CMK (cell line): ENCODE data around the gene ANKRD33.

Experiments
- DNase-seq: peaks from one replicate; pipeline ENCODE4 v3.0.0-alpha.2; 2010; ENCODE audit warnings: low read depth

ANKRD33 gene

GRCh38 chr12:51860986-51861385 lies 26.9 kb upstream of the ANKRD33 start:
- DNase-seq: no peak

- no peak for DNase-seq
Observed at GRCh38 chr12:51862947-51863346, 25.0 kb upstream of the ANKRD33 start.

- no peak for DNase-seq
Observed at GRCh38 chr12:51863363-51863932, 24.5 kb upstream of the ANKRD33 start.

- no peak for DNase-seq
Observed at GRCh38 chr12:51863933-51864832, 23.7 kb upstream of the ANKRD33 start.

- no peak for DNase-seq
Observed at GRCh38 chr12:51864833-51865670, 22.9 kb upstream of the ANKRD33 start.

GRCh38 chr12:51865757-51866270 lies 22.1 kb upstream of the ANKRD33 start:
- no peak for DNase-seq

GRCh38 chr12:51866324-51866723 lies 21.6 kb upstream of the ANKRD33 start:
- DNase-seq: no peak

- DNase-seq: no peak
Observed at GRCh38 chr12:51866762-51867161, 21.1 kb upstream of the ANKRD33 start.

- DNase-seq: no peak
Observed at GRCh38 chr12:51867371-51867770, 20.5 kb upstream of the ANKRD33 start.

- DNase-seq: no peak
Observed at GRCh38 chr12:51867796-51868428, 20.0 kb upstream of the ANKRD33 start.

GRCh38 chr12:51868821-51869495 lies 18.9 kb upstream of the ANKRD33 start:
- DNase-seq: no peak

- DNase-seq: no peak
Observed at GRCh38 chr12:51869496-51869865, 18.4 kb upstream of the ANKRD33 start.

- no peak for DNase-seq
Observed at GRCh38 chr12:51869931-51870330, 18.0 kb upstream of the ANKRD33 start.

- peak; percentile 47 for DNase-seq
Observed at GRCh38 chr12:51870504-51870903, 17.4 kb upstream of the ANKRD33 start.

- DNase-seq: peak; percentile 58
Observed at GRCh38 chr12:51871126-51871525, 16.8 kb upstream of the ANKRD33 start.

GRCh38 chr12:51871918-51872688 lies 15.8 kb upstream of the ANKRD33 start:
- no peak for DNase-seq

GRCh38 chr12:51872689-51872981 lies 15.3 kb upstream of the ANKRD33 start:
- no peak for DNase-seq

- DNase-seq: no peak
Observed at GRCh38 chr12:51873251-51873994, 14.5 kb upstream of the ANKRD33 start.

GRCh38 chr12:51874000-51874399 lies 13.9 kb upstream of the ANKRD33 start:
- no peak for DNase-seq

GRCh38 chr12:51874486-51874885 lies 13.4 kb upstream of the ANKRD33 start:
- no peak for DNase-seq
